GM12878 (cell line): ENCODE measurements around the gene KRT86. TPM values are rescaled to one million over a fixed set of nuclear protein-coding genes. Genes with fewer than 3 reads are reported as not detected.

Experiments used
- ATAC-seq: fragments of 200-7000 bp; cut with Tn5 transposase; 3 replicates; pipeline ENCODE4 v1.9.1; 2020; ENCODE audit warnings: mild to moderate bottlenecking, moderate library complexity
- BruUV-seq: library from RNA; stranded (reverse); fragments of 400-500 nt; replicated peaks from 2 replicates; lab custom pipeline; 2021; lab: Mats Ljungman, UMichigan
- CTCF ChIA-PET: fragments of 300-600 bp; sonication (Branson Sonifier 250); formaldehyde crosslinking; extraction: SDS; loops from one replicate; lab custom pipeline; 2021; ENCODE audit warnings: inconsistent platforms; lab: Yijun Ruan, JAX
- POLR2A ChIA-PET: fragments of 350-600 bp; formaldehyde crosslinking; extraction: SDS; loops from one replicate; lab custom pipeline; 2021; ENCODE audit warnings: inconsistent platforms; lab: Charles Lee
- RAD21 ChIA-PET: fragments of 300-600 bp; sonication (Branson Sonifier 250); formaldehyde crosslinking; loops from one replicate; lab custom pipeline; 2023; ENCODE audit warnings: antibody characterized with exemption; ENCODE audit not compliant: unreplicated experiment; lab: Charles Lee
- SMC1A ChIA-PET: fragments of 300-600 bp; sonication (Branson Sonifier 250); formaldehyde crosslinking; loops from one replicate; lab custom pipeline; 2023; ENCODE audit not compliant: unreplicated experiment, uncharacterized antibody; lab: Charles Lee
- DNase-seq: peaks from one replicate; pipeline ENCODE4 v3.0.0-alpha.2; 2011; ENCODE audit warnings: low read depth, low spot score
- FAIRE-seq: peaks from 3 replicates; lab custom pipeline; 2011; peaks lifted over from hg19 to GRCh38; lab: Jason Lieb, UNC
- H2AFZ ChIP-seq: 2 replicates; pipeline ENCODE4 v1.6.0; 2011; ENCODE audit warnings: low read depth, low read length, control low read depth; ENCODE audit not compliant: control insufficient read depth
- H3K27ac ChIP-seq: 2 replicates; pipeline ENCODE4 v1.5.1; 2011; ENCODE audit warnings: control low read depth; ENCODE audit not compliant: control insufficient read depth, insufficient read depth
- H3K27me3 ChIP-seq, 2 experiments: replicated peaks in 1 of 2; 2 replicates each; pipeline versions ENCODE4 v1.6.0 to v1.6.1; 2011; ENCODE audit warnings: low read length in 1 of 2; ENCODE audit not compliant: control insufficient read depth in 2 of 2, insufficient read depth in 2 of 2
- H3K36me3 ChIP-seq, 2 experiments: 2 replicates each; pipeline ENCODE4 v1.5.1; 2011; ENCODE audit warnings: low read length in 1 of 2; ENCODE audit not compliant: control insufficient read depth in 2 of 2, insufficient read depth in 2 of 2
- H3K4me1 ChIP-seq: 2 replicates; pipeline ENCODE4 v1.6.1; 2011; ENCODE audit warnings: mild to moderate bottlenecking, low read length, moderate library complexity, mixed read lengths; ENCODE audit not compliant: control insufficient read depth, insufficient read depth
- H3K4me2 ChIP-seq: 2 replicates; pipeline ENCODE4 v1.6.0; 2011; ENCODE audit warnings: control low read depth; ENCODE audit not compliant: control insufficient read depth, insufficient read depth
- H3K4me3 ChIP-seq: fragments of 200-600 bp; sonication (generic); 2 replicates; pipeline ENCODE4 v1.5.1; 2016
- H3K79me2 ChIP-seq: 2 replicates; pipeline ENCODE4 v1.6.0; 2011; ENCODE audit warnings: low read length; ENCODE audit not compliant: control insufficient read depth, insufficient read depth
- H3K9ac ChIP-seq: 2 replicates; pipeline ENCODE4 v1.8.0; 2011; ENCODE audit warnings: low read length, control low read depth, mixed read lengths; ENCODE audit not compliant: control insufficient read depth, insufficient read depth
- H3K9me3 ChIP-seq: replicated peaks from 3 replicates; pipeline ENCODE4 v1.5.1; 2011; ENCODE audit warnings: mild to moderate bottlenecking, low read length; ENCODE audit not compliant: control insufficient read depth, insufficient read depth
- H4K20me1 ChIP-seq: 2 replicates; pipeline ENCODE4 v1.6.0; 2011; ENCODE audit not compliant: control insufficient read depth, insufficient read depth
- CHD2 ChIP-seq: IDR thresholded peaks from 2 replicates; pipeline ENCODE4 v1.6.1; 2011; ENCODE audit warnings: low read depth, low read length, improper control_type of control experiment, borderline replicate concordance
- EZH2 ChIP-seq: IDR thresholded peaks from 2 replicates; pipeline ENCODE4 v1.6.1; 2012; ENCODE audit warnings: low read depth, mild to moderate bottlenecking, control low read depth, inconsistent platforms, low read length, borderline replicate concordance; ENCODE audit not compliant: control insufficient read depth
- GATAD2B ChIP-seq: fragments of 450-650 bp; conservative IDR thresholded peaks from 2 replicates; pipeline ENCODE4 v1.6.1; 2017; ENCODE audit warnings: low read depth, mild to moderate bottlenecking, moderate library complexity
- HDAC2 ChIP-seq: fragments of 200-600 bp; sonication (generic); IDR thresholded peaks from 2 replicates; pipeline ENCODE4 v1.6.1; 2017
- MEF2A ChIP-seq: IDR thresholded peaks from 2 replicates; pipeline ENCODE4 v1.6.1; 2011; ENCODE audit warnings: low read depth, mild to moderate bottlenecking, low read length, moderate library complexity; ENCODE audit not compliant: insufficient read depth
- MYB ChIP-seq: fragments of 150-350 bp; IDR thresholded peaks from 2 replicates; pipeline ENCODE4 v1.6.1; 2014; ENCODE audit warnings: mild to moderate bottlenecking, low read depth, low read length, borderline replicate concordance
- RAD21 ChIP-seq: IDR thresholded peaks from 2 replicates; pipeline ENCODE4 v1.6.1; 2011; ENCODE audit warnings: mild to moderate bottlenecking, low read depth, low read length, moderate library complexity; ENCODE audit not compliant: insufficient read depth
- YBX1 ChIP-seq: fragments of 450-650 bp; IDR thresholded peaks from 2 replicates; pipeline ENCODE4 v1.6.1; 2016; ENCODE audit warnings: antibody characterized with exemption
- ZNF217 ChIP-seq: fragments of 450-650 bp; IDR thresholded peaks from 2 replicates; pipeline ENCODE4 v1.6.1; 2017; ENCODE audit warnings: antibody characterized with exemption, mild to moderate bottlenecking
- ZNF274 ChIP-seq: IDR thresholded peaks from one replicate; pipeline ENCODE4 v1.8.0; 2011; ENCODE audit not compliant: insufficient read length, insufficient read depth
- WGBS: methylation state at CpG from one replicate; pipeline ENCODE4 v1.1.6; 2016; ENCODE audit warnings: low lambda C conversion rate; ENCODE audit not compliant: insufficient replicate concordance, insufficient coverage; ENCODE audit errors: missing lambda C conversion rate; 5-methylcytosine and 5-hydroxymethylcytosine counted together
- in situ Hi-C: fragments of 300-500 bp; cut with MboI; formaldehyde crosslinking; loops from 9 replicates; pipeline ENCODE4 v1.14.3; 2018; ENCODE audit warnings: mixed read lengths
- intact Hi-C: fragments of 100-400 bp; cut with micrococcal nuclease; formaldehyde crosslinking; loops from one replicate; pipeline ENCODE4 v1.14.2; 2022; ENCODE audit not compliant: unreplicated experiment
- polyA plus RNA-seq, 11 experiments: library from polyadenylated mRNA; depleted of rRNA in 4 of 11; unstranded in 6 of 11; stranded (reverse) in 5 of 11; fragments of >200 nt; fragmentation: Nextera tagmentation in 4 of 11; fragmentation: Illumina TruSeq in 1 of 11; extraction: Ambion mirVana in 4 of 11; extraction: Trizol in 1 of 11; gene quantifications; 1 replicate in 1 of 11; 2 replicates in 10 of 11; pipeline versions ENCODE4 v1.2.1 to v1.2.3, GENCODE V29; 2011 to 2016; ENCODE audit warnings: inconsistent platforms in 2 of 11, missing spikeins in 2 of 11, low read depth in 1 of 11
- total RNA-seq, 4 experiments: library from RNA; depleted of rRNA in 3 of 4; stranded (reverse); fragments of >200 nt in 3 of 4; fragmentation: Illumina TruSeq in 1 of 4; extraction: Trizol in 1 of 4; gene quantifications; 2 replicates each; pipeline versions ENCODE4 v1.2.1 to v1.2.3, GENCODE V29; 2013 to 2021
- TF ChIP-seq, protein P1 (sequence below): fragments of 450-650 bp; conservative IDR thresholded peaks from 2 replicates; pipeline ENCODE4 v1.6.1; 2017; ENCODE audit warnings: mild to moderate bottlenecking, moderate library complexity

KRT86 gene
- total and polyA plus RNA-seq, 10 of the 15 experiments (the other 5 are each of a cell fraction or from before 2014, with no cell fraction given): 0.11 to 0.54 (median 0.18) TPM; not detected in 4

DNA sequence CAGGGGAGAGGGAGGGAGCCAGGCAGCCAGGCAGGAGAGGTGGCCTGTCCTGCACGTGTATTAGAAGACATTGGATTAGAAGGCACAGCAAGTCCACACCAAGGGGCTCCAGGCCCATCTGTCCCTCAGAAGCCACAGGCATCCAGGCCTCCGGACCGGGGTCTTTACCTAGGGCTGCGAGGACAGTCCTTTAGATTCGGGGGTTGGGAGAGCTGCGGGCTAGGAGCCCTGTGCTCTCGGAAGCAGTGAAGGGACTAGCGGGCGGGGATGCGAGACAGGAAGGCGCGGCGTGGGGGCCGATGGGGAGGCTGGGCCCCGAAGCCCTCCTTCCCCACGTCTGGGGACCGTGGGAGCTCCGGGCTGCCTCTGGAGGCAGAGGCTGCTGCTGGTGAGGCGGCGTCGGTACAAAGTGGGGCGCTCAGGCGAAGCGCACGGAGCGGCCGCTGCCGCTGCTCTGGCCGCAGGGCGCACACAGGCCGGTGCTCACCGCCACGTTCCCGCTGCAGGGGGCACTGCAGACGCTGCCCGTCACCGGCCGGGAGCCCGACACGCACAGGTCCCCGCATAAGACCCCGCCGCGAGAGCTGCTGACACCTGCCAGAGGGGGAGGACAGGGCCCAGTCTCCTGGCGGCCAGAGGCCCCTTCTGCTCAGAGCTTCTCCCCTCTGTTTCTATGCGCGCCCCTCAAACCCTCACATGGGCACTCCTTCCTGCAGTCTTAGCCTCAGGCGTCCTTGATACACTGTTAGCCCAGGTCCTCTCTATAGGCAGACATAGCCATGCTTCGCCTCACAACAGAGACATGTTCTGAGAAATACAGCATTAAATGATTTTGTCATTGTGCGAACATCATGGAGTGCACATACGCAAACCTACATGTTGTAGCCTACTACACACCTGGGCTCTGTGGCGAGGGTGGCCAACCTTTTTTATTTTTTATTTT, 24.1 kb upstream of the KRT86 start:
- BruUV-seq: no TSS peak
- SMC1A ChIA-PET: interaction anchor here (1.0 to 1.9 kb wide), 3 partner anchors 18 to 78 kb away, joined by 4 to 5 read pairs (median 4); no protein-coding TSS in a partner anchor
- WGBS: 73% methylated on average over 46 of the region's 52 CpGs

More for the DNA sequence above, 24.1 kb upstream of the KRT86 start:
- peak; percentile 11; the same call in 2 of the 3 replicates for ATAC-seq
- Histone ChIP-seq H3K27me3 (no peaks in the 10 kb centered on the region; a peak in 1 of 4 replicates), H2AFZ (no peak overlapping the region), H3K36me3 (no peaks in the 10 kb centered on the region), H3K4me1 (peaks cover 7% of the 10 kb centered on the region), H3K4me3 (no peak overlapping the region), H3K79me2 (no peaks in the 10 kb centered on the region; the same call in 1 of the 2 replicates), H3K4me2 (0 out of 2 replicates have a peak overlapping the region, but pooled peaks have one; percentile 3), H4K20me1 (no peaks in the 10 kb centered on the region), H3K9me3 (no peaks in the 10 kb centered on the region), H3K27ac (no peak overlapping the region), H3K9ac (no peak overlapping the region)
- intact Hi-C loops: no loop called here
- TF ChIP-seq EZH2 (no peak), MEF2A (no peak), HDAC2 (no peak), ZNF274 (no peak), RAD21 (no peak), MYB (no peak), ZNF217 (no peak), GATAD2B (no peak), YBX1 (no peak), CHD2 (no peak)
- TF ChIP-seq, protein P1, sequence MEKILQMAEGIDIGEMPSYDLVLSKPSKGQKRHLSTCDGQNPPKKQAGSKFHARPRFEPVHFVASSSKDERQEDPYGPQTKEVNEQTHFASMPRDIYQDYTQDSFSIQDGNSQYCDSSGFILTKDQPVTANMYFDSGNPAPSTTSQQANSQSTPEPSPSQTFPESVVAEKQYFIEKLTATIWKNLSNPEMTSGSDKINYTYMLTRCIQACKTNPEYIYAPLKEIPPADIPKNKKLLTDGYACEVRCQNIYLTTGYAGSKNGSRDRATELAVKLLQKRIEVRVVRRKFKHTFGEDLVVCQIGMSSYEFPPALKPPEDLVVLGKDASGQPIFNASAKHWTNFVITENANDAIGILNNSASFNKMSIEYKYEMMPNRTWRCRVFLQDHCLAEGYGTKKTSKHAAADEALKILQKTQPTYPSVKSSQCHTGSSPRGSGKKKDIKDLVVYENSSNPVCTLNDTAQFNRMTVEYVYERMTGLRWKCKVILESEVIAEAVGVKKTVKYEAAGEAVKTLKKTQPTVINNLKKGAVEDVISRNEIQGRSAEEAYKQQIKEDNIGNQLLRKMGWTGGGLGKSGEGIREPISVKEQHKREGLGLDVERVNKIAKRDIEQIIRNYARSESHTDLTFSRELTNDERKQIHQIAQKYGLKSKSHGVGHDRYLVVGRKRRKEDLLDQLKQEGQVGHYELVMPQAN: no peak
- FAIRE-seq: no peak
- ChIA-PET RAD21 (interaction anchor here (1.4 kb wide), 1 partner anchor 29 kb away, joined by 4 read pairs; no protein-coding TSS in a partner anchor), CTCF (interaction anchor here (0.8 to 3.5 kb wide), 6 partner anchors 11 to 29 kb away, joined by 3 to 13 read pairs (median 4); no protein-coding TSS in a partner anchor), POLR2A (no interaction called here)
- in situ Hi-C loops: no loop called here
- no peak for DNase-seq
